ENCODE results near the gene ADM2. TPM values are rescaled to one million over a fixed set of nuclear protein-coding genes. Genes with fewer than 3 reads are reported as not detected.

ADM2 gene
- total RNA-seq, 6 experiments from 2014 or later, result 0.91 to 3.4 (median 1.2) TPM

- Mint-ChIP-seq H3K4me3 (no peak overlapping the region; the same call in 1 of the 2 replicates), H3K27me3 (ENCODE audit: insufficient read depth) (peaks cover 7% of the 10 kb centered on the region), H3K9me3 (no peaks in the 10 kb centered on the region), H3K36me3 (ENCODE audit: low read depth) (no peaks in the 10 kb centered on the region), H3K4me1 (ENCODE audit: low read depth) (peaks cover 13% of the 10 kb centered on the region), H3K27ac (no peak overlapping the region)
- no peak for TF ChIP-seq CTCF (IDR thresholded peaks at IDR 0.05)
- DNase-seq, result no peak
These were observed 1.0 kb downstream of the ADM2 start for GRCh38 chr22:50482107-50483074.

- no peak overlapping the region for H3K4me3 Mint-ChIP-seq
- TF ChIP-seq CTCF (IDR thresholded peaks at IDR 0.05), result no peak
- peaks cover 13% of the 10 kb centered on the region for H3K4me1 Mint-ChIP-seq (ENCODE audit: low read depth)
- no peaks in the 10 kb centered on the region for H3K36me3 Mint-ChIP-seq (ENCODE audit: low read depth)
- no peaks in the 10 kb centered on the region for H3K9me3 Mint-ChIP-seq
- H3K27me3 Mint-ChIP-seq (ENCODE audit: insufficient read depth), result peaks cover 7% of the 10 kb centered on the region
- DNase-seq, result no peak
- H3K27ac Mint-ChIP-seq, result no peak overlapping the region
These were observed 1.8 kb downstream of the ADM2 start for GRCh38 chr22:50483106-50483505.

- H3K36me3 Mint-ChIP-seq (ENCODE audit: low read depth), result no peaks in the 10 kb centered on the region
- no peak overlapping the region for H3K4me3 Mint-ChIP-seq
- no peaks in the 10 kb centered on the region for H3K9me3 Mint-ChIP-seq
- no peak for DNase-seq
- no peak overlapping the region for H3K27ac Mint-ChIP-seq
- TF ChIP-seq CTCF (IDR thresholded peaks at IDR 0.05), result no peak
- H3K4me1 Mint-ChIP-seq (ENCODE audit: low read depth), result peaks cover 13% of the 10 kb centered on the region
- H3K27me3 Mint-ChIP-seq (ENCODE audit: insufficient read depth), result peaks cover 7% of the 10 kb centered on the region
These were observed 2.2 kb downstream of the ADM2 start for GRCh38 chr22:50483556-50483955.

- DNase-seq, result no peak
- peaks cover 13% of the 10 kb centered on the region for H3K4me1 Mint-ChIP-seq (ENCODE audit: low read depth)
- H3K27ac Mint-ChIP-seq, result no peak overlapping the region
- H3K36me3 Mint-ChIP-seq (ENCODE audit: low read depth), result no peaks in the 10 kb centered on the region
- peaks cover 7% of the 10 kb centered on the region for H3K27me3 Mint-ChIP-seq (ENCODE audit: insufficient read depth)
- no peak overlapping the region for H3K4me3 Mint-ChIP-seq
- H3K9me3 Mint-ChIP-seq, result no peaks in the 10 kb centered on the region
- no peak for TF ChIP-seq CTCF (IDR thresholded peaks at IDR 0.05)
These were observed 2.9 kb downstream of the ADM2 start for GRCh38 chr22:50483977-50484853.

GRCh38 chr22:50485221-50486131, 4.1 kb downstream of the ADM2 start:
- Mint-ChIP-seq H3K27ac (no peak overlapping the region), H3K4me3 (no peak overlapping the region), H3K36me3 (ENCODE audit: low read depth) (no peaks in the 10 kb centered on the region), H3K4me1 (ENCODE audit: low read depth) (peaks cover 13% of the 10 kb centered on the region), H3K27me3 (ENCODE audit: insufficient read depth) (peaks cover 4% of the 10 kb centered on the region), H3K9me3 (no peaks in the 10 kb centered on the region)
- TF ChIP-seq CTCF (IDR thresholded peaks at IDR 0.05), result peak; percentile 11; the same call in 1 of the 2 replicates
- peak; percentile 8 for DNase-seq
